ENCODE data around the gene KHDC4.

DNA sequence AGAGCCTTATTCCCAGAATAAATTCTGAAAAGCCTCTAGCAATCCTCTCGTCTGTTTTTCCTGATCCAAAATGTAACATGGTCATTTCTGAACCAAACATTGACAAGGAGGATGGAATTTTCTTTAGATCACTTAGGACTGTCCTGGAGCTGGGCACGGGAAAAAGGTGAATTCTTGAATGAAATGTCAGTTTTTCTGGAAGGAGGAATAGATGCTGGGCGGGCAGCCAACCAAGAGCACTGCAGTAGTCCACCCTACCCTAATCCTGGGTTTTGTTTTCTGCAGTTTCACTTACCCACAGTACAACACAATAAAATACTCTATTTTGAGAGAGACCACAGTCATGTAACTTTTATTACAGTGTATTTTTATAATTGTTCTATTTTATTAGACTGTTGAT, 44.0 kb downstream of the KHDC4 start:
- no peak for TF ChIP-seq EZH2 (IDR thresholded peaks at IDR 0.05; ENCODE audit: borderline replicate concordance, low read depth, low read length, poor library complexity, severe bottlenecking)
- TF ChIP-seq, protein P1, sequence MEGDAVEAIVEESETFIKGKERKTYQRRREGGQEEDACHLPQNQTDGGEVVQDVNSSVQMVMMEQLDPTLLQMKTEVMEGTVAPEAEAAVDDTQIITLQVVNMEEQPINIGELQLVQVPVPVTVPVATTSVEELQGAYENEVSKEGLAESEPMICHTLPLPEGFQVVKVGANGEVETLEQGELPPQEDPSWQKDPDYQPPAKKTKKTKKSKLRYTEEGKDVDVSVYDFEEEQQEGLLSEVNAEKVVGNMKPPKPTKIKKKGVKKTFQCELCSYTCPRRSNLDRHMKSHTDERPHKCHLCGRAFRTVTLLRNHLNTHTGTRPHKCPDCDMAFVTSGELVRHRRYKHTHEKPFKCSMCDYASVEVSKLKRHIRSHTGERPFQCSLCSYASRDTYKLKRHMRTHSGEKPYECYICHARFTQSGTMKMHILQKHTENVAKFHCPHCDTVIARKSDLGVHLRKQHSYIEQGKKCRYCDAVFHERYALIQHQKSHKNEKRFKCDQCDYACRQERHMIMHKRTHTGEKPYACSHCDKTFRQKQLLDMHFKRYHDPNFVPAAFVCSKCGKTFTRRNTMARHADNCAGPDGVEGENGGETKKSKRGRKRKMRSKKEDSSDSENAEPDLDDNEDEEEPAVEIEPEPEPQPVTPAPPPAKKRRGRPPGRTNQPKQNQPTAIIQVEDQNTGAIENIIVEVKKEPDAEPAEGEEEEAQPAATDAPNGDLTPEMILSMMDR (conservative IDR thresholded peaks at IDR 0.05; ENCODE audit: low read depth, low read length), result no peak
